HG03442 (cell line): ENCODE measurements around the gene PDE8A.

Source experiments
- ATAC-seq: cut with Tn5 transposase; IDR thresholded peaks from one replicate; pipeline ENCODE4 v1.9.1; 2021; ENCODE audit warnings: mild to moderate bottlenecking, moderate library complexity; ENCODE audit not compliant: unreplicated experiment

Gene PDE8A, protein sequence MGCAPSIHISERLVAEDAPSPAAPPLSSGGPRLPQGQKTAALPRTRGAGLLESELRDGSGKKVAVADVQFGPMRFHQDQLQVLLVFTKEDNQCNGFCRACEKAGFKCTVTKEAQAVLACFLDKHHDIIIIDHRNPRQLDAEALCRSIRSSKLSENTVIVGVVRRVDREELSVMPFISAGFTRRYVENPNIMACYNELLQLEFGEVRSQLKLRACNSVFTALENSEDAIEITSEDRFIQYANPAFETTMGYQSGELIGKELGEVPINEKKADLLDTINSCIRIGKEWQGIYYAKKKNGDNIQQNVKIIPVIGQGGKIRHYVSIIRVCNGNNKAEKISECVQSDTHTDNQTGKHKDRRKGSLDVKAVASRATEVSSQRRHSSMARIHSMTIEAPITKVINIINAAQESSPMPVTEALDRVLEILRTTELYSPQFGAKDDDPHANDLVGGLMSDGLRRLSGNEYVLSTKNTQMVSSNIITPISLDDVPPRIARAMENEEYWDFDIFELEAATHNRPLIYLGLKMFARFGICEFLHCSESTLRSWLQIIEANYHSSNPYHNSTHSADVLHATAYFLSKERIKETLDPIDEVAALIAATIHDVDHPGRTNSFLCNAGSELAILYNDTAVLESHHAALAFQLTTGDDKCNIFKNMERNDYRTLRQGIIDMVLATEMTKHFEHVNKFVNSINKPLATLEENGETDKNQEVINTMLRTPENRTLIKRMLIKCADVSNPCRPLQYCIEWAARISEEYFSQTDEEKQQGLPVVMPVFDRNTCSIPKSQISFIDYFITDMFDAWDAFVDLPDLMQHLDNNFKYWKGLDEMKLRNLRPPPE

DNA sequence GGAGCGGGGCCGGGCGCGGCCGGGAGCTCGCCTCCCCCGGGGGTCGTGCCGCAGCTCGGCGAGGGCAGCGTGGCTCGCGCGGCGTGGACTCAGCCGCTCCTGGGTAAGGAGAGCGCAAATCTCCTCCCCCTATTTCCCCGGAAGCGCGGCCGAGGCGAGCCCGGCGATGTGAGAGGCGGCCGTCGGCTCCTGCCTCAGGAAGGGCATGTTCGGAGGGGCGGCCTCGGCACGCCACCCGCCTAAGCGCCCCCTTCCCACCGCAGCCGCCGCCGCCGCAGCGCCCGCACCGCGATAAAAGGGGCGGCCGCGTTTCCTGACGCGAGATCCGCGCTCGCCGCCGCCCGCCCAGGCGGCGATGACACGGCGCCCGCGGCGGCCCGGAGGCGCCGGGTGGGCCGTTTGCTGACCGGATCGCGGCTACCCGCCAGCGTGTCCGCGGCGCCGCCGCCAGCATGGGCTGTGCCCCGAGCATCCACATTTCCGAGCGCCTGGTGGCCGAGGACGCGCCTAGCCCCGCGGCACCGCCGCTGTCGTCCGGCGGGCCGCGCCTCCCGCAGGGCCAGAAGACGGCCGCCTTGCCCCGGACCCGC is at the start of gene PDE8A:
Gene PDE8A (plus strand): TSS at position 146 of the 590 bp plus-strand sequence. CDS start 307 bp downstream, at position 453.
- peak; percentile 11 for ATAC-seq

DNA sequence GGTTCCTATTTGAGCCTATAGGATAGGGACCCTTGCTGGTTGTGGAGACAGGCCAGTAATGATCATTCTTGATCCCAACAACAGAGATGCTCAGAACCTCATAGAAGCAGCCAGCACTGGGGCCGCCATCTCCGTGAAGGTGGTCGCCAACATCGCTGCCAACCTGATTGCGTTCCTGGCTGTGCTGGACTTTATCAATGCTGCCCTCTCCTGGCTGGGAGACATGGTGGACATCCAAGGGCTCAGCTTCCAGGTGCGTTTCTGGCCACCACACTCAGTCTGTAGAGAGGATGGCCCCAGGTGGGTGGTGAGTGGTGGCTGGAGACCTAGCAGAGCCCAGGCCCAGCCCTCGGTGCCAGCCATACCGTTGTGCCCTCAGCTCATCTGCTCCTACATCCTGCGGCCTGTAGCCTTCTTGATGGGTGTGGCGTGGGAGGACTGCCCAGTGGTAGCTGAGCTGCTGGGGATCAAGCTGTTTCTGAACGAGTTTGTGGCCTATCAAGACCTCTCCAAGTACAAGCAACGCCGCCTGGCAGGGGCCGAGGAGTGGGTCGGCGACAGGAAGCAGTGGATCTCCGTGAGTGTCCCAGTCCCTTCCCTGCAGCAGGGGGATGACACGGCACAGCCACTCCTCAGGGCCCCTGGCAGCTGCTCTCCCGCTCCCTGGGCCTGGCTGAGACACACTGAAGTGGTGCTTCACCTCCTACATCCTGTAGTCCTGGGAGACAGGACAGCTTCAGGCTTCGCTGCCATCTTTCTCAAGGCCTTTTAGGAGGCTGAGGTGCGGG is 46.5 kb upstream of the PDE8A start:
- ATAC-seq = no peak

DNA sequence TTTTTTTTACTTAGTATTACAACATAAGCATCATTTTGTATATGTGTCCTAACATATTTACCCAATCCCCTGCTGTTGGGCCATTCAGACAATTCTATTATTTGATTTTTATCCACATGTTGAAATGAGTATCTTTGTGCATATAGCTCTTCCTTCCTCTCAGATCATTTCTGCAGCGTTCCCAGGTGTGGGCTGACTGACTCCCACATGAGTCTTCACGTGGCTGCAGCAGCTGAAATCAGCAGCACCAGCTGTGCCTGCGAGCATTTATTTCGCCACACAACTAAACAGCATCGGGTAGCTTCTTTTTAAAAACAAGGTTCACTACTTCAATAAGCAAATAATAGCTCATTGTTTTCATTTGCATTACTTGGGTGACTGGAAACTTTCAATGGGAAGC is 44.5 kb upstream of the PDE8A start:
- ATAC-seq = no peak

DNA sequence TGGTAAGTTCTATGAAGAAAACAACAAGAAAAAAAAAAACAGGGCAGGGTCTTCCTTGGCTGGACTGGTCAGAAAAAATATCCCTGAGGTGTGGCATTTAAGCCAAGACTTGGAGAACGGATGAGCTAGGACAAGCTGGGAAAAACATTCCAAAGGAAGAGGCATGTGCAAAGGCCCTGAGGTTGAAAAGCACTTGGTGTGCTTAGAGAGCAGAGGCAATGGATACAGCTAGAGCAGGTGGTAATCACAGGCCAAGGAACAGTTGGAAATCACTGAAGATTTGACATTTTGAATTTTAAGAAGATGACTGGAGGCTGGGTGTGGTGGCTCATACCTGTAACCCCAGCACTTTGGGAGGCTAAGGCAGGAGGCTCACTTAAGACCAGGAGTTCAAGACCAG is 42.9 kb upstream of the PDE8A start:
- no peak for ATAC-seq

DNA sequence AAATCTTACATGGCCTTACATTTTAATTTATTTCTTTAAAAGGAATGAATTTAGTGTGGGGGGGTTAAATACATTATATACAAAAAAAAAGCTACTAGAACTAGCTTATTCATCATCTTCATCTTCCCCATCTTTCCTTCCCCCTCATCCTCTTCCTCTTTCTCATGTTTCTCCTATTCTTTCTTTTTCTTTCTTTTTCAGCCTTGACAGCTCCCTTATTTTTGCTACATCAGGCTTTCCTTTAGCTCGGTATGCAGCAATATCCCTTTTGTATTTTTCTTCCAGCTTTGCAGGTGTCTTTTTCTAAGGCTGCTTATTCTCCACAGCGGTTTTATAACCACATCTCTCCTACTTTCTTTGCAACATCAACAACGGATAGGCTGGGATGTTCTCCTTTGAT is 41.3 kb upstream of the PDE8A start:
- no peak for ATAC-seq

DNA sequence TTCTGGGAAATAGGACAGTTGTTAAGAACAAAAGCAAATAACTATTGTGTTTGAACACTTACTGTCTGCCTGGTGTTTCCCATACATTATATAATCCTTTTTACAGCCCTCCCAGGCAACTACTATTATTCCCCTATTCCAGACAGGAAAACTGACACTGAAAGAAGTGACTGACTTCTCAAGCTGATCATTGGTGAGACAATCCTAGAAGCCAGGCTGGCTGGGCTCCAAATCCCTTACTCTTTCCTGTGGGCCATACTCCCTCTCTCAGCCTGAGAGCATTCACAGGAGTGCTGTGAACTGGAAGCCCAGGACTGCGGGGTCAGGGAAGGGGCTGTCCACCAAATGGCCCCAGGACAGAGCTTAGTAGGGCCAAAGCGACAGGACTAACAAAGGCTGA is 39.2 kb upstream of the PDE8A start:
- ATAC-seq = no peak

DNA sequence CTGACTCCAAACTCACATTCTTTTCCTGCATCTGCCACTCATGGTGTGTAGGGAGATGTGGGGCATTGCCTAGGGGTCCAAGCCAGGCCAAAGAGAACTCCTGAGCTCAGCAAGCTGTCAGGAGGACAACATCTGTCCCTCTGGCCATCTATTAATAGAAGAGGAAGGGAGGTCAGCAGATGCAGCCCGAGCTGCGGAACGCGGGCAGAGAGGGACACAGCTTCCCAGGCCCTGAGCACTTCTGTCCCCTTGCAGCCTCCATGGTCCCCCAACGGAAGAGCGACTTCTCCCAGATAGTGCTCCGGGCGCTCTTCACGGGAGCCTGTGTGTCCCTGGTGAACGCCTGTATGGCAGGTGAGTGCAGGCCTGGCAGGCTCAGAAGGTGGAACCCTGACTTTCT is 37.3 kb upstream of the PDE8A start:
- no peak for ATAC-seq

DNA sequence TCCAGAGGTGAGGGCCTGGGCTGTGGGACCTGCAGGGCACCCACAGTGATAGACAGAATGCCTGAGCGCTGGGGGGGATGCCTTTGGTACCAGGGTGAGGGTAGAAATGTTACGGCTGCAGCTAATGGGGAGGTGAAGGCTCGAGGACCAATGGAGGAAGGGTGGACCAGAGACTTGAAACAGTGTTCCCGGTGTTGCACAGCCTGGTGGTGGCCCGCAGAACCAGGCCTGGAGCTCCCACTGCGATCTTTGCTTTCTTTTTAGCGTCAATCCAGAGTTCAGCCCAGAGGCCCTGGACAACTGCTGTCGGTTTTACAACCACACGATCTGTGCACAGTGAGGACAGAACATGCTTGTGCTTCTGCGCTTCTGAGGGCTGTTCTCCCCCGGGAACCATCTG is 36.8 kb upstream of the PDE8A start:
- no peak for ATAC-seq

DNA sequence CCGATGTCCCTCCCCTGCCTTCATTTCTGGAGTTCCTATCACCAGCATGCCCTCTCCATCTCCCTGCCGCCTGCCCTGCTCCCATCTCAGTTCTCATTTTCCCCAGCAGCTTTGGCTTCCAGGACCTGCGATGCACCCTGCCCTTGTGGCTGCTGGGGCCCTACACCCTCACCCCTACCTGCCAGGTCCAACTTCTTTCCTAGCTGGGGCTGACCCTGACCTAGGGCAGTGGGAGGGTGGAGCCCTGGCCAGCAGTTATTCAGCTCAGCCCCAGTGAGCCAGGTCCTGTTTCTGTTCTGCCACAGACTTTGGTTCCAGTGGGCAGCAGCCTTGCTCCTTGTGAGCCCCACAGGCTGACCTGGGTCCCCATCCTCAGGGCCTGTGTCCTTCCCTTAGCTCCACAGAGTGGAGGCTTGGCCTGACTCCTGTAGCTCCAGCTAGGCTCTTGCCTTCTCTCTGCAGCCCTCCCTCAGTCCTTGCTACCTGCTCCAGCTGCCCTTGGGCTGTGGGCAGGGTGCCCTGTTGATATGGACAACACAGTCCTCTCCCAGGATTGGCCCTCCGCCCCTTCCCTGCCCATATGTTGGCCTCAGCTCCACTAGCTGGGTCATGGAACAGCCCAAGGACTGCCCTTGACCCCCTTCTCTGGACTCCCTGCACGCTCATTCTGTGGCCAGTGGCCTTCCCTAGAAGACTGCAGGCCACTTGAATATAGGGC is 34.7 kb upstream of the PDE8A start:
- no peak for ATAC-seq

DNA sequence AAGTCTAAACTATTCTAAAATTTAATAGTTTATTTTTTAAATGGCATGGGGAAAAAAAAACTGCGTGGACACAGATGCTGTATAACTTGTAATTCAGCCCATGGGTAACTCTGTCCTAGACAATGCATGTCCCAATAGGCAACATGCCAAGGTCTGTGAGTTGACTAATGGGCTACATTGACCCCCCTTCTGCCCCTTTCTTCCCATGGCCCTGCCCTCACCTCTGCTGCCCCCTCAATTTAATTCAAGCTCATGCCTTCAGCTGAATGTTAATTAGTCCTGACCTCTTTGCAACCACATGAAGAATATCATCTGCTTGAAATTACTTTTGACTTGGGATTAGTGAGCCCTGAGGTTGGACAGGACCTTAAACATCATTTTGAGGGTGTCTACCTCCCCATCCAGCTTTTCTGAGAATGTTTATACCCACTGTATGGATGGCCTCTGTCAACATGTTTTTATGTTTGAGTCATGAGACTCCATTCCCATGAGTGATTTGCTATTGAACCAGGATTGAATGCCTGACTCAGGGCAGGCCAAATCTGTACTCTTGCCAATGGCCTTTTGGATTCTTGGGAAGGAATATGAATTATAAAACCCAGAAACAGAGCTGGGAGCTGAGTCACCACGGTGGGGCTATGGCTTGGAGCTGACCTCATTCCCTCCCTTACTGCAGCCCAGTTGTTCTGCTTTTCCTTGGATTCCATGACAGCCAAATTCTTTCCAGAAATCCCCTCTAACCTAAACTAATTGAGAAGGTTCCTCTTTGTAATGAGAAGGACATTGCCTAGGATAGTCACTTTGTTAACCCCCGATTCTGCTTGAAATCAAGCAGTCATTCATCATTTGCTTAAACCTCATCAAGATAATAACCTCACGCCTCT is 33.5 kb upstream of the PDE8A start:
- no peak for ATAC-seq

DNA sequence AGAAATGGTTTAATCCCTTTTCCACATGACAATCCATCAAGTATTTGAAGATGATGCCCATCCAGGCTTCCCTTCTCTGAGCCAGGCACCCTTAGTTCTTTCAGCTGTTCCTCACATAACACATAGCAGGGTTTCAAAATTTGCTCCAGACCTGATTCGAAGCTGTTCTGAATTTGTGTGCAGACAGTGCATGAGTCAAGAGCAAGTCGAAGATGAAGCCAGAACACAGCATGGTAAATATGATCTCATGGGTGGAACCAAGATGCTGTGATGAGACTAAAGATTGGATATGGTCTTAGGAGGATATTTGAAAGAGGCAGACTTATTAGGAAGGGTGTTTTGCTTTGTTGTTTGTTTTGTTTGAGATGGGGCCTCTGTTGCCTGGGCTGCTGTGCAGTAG is 32.6 kb upstream of the PDE8A start:
- ATAC-seq = no peak

DNA sequence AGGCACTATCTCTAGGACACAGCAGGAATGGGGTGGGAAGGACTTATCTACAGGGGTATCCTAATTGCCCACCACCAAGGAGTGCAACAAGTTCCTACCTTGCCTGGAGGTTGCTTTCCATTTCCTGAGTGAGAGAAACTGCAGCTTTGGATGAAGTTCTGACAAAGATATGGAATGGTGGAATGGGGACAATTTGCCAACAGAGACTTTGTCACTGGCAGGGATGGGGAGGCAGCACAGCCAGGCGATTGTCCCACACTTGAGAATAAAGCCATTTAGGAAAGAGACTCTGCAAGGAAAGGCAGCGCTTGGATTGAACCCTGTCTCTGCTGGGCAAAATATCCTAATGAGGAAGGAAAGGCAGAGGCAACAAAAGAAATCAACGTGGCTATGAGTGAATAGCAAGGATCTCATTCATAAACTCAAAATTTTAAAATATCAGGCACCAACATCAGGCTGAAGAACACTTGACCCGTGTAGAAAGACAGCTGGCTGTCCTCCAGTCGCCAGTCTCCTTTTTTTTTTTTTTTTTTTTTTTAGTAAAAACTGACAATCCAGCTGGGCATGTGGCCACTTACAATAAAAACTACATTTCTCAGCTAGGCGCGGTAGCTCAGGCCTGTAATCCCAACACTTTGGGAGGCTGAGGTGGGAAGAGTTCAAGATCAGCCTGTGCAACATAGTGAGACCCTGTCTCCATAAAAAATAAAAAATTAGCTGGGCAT is 31.6 kb upstream of the PDE8A start:
- ATAC-seq = no peak

DNA sequence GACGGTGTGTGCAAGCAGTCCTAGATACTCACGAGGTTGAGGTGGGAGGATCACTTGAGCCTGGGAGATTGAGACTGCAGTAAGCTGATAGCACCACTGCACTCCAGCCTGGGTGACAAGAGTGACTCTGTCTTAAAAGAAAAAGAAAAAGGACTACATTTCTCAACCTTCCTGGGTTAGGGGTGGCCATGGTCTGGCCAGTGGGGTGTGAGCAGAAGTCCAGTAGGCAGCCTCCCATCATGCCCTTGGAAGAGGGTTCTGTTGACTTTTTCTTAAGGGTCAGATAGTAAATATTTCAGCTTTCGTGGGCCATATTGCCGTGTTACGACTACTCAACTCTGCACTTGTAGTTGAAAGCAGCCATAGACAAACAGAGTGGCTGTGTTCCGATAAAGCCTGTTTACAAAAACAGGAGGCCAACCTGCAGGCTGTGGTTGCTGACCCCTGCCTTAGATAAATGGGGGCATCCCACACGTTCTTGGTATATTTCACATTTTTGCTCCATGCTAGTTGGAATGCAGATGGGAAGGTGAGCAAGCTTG is 31.0 kb upstream of the PDE8A start:
- ATAC-seq = no peak

DNA sequence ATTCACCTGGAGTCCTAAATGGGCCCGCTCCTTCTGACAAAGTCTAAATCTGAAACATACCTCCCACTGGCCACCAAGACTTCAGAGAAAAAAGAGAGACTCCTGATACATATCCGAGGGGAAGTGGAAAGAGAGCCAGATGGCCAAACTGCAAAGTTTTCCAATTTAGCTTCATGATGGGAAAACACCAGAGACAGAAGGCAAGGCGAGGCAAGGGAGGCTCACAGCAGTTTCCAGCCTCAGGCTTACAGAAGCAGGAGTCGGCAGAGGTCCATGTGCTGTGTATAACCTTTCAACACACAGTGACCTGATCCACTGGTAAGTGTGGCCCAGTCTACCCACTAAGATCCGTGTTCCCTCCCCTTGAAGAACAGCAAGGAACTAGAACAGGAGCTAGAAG is 29.9 kb upstream of the PDE8A start:
- no peak for ATAC-seq

DNA sequence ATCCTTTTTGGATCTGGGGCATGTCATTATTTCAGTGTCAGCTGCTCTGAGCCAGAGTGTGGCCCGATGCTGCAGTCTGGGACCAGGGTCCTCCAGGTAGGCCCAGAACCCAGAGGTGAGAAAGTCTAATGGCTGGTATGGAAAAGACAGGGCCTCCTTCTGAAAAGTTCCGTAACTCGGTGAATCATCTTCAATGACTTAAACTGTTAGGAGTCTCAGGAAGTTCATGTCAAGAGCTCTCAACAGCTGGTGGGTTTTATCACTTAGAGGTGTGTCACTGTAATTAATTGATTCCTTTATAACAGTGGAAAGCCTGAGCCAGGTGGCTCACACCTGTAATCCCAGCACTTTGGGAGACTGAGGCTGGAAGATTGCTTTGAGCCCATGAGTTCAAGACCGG is 28.5 kb upstream of the PDE8A start:
- no peak for ATAC-seq

DNA sequence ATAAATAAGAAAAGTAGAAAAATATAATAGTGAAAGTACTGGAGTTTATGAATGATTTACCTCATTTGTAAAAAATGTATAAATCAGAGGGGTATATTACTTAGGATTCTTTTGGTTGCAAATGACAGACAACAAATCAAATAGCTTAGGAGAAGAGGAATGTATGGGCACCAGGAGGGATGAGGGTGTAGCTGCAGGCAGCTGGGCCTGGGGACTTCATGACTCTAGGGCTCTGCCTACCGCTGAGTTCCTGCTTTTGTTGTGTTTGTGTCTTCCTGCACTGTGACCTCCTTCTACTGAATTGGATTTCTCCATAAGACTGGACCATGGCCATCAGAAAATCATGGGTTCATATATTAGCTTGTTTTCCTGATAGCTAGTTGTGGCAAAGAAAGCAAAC is 27.9 kb upstream of the PDE8A start:
- ATAC-seq = no peak

DNA sequence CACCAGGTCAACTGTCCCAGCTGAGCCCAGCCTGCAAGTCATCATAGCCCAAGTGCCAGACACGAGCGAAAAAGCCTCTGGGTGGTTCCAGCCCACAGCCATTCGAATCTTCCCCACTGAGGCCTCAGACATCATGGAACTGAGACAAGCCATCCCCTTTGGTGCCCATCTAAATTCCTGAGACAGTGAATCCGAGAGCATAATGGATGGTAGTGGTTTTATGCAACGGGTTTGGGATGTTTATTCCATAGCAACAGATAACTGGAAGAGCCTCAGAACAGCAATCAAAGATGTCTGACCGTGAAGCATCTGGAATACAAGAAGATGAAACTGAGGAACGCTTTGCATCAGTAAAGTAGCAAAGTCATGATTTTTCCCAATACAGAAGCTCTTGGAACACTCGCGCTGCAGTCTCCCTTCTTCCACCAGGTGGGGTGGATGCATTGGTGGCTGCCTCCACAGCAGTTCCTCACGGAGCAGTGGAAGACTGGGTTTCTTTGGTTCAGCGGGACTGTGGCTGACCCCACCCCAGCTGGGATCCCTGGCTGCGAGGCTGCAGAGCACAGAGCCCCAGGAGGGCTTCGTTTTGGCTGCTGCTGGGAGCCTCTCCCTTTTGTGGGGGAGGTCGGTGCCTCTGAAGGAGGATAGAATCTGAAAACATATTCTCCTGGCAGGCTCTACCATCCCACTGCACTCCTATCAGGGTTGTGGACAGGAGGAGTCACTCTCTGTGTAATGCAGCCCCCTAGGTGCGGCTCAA is 26.4 kb upstream of the PDE8A start:
- ATAC-seq = no peak

DNA sequence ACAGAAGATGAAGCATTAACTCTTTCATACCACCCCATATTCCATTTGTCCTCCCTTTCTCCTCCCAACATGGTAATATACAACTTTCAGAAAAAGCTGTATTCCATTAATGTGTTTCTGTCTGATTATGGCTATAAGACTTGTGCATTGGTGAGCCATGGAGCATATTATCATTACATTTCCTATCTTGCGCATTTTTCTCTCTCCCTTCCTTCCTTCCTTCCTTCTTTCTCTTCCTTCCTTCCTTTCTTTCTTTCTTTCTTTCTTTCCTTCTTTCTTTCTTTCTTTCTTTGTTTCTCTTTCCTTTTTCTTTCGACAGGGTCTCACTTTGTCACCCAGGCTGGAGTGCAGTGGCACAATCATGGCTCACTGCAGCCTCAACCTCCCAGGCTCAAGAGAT is 25.5 kb upstream of the PDE8A start:
- ATAC-seq = no peak
